Esophagus squamous epithelium (tissue), 4 donors: ENCODE data around the gene ADAMTS14.

ENCODE experiments used
- CTCF ChIP-seq, 6 experiments: fragments of 450-650 bp in 4 of 6; fragments of 200-600 bp in 2 of 6; sonication (generic) in 2 of 6; IDR thresholded peaks; one replicate each; pipeline ENCODE4 v1.5.1; 2016 to 2019; ENCODE audit warnings: antibody characterized with exemption in 6 of 6, mild to moderate bottlenecking in 4 of 6, moderate library complexity in 4 of 6
- POLR2A ChIP-seq, 4 donors: fragments of 450-650 bp; IDR thresholded peaks; one replicate each; pipeline ENCODE4 v1.6.1; 2017; ENCODE audit warnings: antibody characterized with exemption in 4 of 4, mild to moderate bottlenecking in 4 of 4, moderate library complexity in 3 of 4

GRCh38 chr10:70662362-70663220 lies 9.7 kb upstream of the ADAMTS14 start:
- TF ChIP-seq CTCF (IDR thresholded peaks at IDR 0.05) (no peak), POLR2A (IDR thresholded peaks at IDR 0.05) (no peak)
